Measurements from ENCODE around the gene SMARCD1.

SMARCD1 gene

GRCh38 chr12:50149311-50149710 is 64.2 kb downstream of the SMARCD1 start:
- no peak for DNase-seq

Measured in activated effector memory CD4-positive, alpha-beta T cell treated with Interleukin-2 at 50 U/mL for 16 hours (primary cell).